ENCODE results near the gene MMP23B.

GRCh38 chr1:1621173-1622009 is 10.6 kb upstream of the MMP23B start:
- TF ChIP-seq, protein P1, sequence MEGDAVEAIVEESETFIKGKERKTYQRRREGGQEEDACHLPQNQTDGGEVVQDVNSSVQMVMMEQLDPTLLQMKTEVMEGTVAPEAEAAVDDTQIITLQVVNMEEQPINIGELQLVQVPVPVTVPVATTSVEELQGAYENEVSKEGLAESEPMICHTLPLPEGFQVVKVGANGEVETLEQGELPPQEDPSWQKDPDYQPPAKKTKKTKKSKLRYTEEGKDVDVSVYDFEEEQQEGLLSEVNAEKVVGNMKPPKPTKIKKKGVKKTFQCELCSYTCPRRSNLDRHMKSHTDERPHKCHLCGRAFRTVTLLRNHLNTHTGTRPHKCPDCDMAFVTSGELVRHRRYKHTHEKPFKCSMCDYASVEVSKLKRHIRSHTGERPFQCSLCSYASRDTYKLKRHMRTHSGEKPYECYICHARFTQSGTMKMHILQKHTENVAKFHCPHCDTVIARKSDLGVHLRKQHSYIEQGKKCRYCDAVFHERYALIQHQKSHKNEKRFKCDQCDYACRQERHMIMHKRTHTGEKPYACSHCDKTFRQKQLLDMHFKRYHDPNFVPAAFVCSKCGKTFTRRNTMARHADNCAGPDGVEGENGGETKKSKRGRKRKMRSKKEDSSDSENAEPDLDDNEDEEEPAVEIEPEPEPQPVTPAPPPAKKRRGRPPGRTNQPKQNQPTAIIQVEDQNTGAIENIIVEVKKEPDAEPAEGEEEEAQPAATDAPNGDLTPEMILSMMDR (IDR thresholded peaks at IDR 0.05), result no peak
- TF ChIP-seq POLR2A (IDR thresholded peaks at IDR 0.05), result no peak

Data from heart left ventricle (tissue), 13 donors.